ENCODE results near the gene COL4A1.

The COL4A1 gene

GRCh38 chr13:110186231-110186855 is 120.6 kb downstream of the COL4A1 start:
- FAIRE-seq: no peak

GRCh38 chr13:110185696-110186095 is 121.3 kb downstream of the COL4A1 start:
- FAIRE-seq: no peak

GRCh38 chr13:110183910-110184309 is 123.0 kb downstream of the COL4A1 start:
- FAIRE-seq: no peak

- FAIRE-seq: no peak
These were observed 124.5 kb downstream of the COL4A1 start for GRCh38 chr13:110182461-110182860.

- FAIRE-seq: no peak
These were observed 125.0 kb downstream of the COL4A1 start for GRCh38 chr13:110182003-110182402.

GRCh38 chr13:110179857-110180147 is 127.2 kb downstream of the COL4A1 start:
- FAIRE-seq: no peak

GRCh38 chr13:110179116-110179856 is 127.7 kb downstream of the COL4A1 start:
- no peak for FAIRE-seq

- no peak for FAIRE-seq
These were observed 129.2 kb downstream of the COL4A1 start for GRCh38 chr13:110177790-110178189.

GRCh38 chr13:110176431-110176830 is 130.5 kb downstream of the COL4A1 start:
- FAIRE-seq: no peak

- FAIRE-seq: no peak
These were observed 133.6 kb downstream of the COL4A1 start for GRCh38 chr13:110173247-110173818.

GRCh38 chr13:110170882-110171281 is 136.1 kb downstream of the COL4A1 start:
- FAIRE-seq: no peak

GRCh38 chr13:110170020-110170790 is 136.8 kb downstream of the COL4A1 start:
- FAIRE-seq: no peak

GRCh38 chr13:110168999-110169933 is 137.7 kb downstream of the COL4A1 start:
- no peak for FAIRE-seq

GRCh38 chr13:110166598-110166997 is 140.4 kb downstream of the COL4A1 start:
- no peak for FAIRE-seq

GRCh38 chr13:110164706-110165105 is 142.3 kb downstream of the COL4A1 start:
- FAIRE-seq: no peak

- FAIRE-seq: no peak
These were observed 143.9 kb downstream of the COL4A1 start for GRCh38 chr13:110162866-110163658.

- no peak for FAIRE-seq
These were observed 144.9 kb downstream of the COL4A1 start for GRCh38 chr13:110162053-110162452.

GRCh38 chr13:110161112-110161882 is 145.7 kb downstream of the COL4A1 start:
- FAIRE-seq: no peak

- FAIRE-seq: no peak
These were observed 148.7 kb downstream of the COL4A1 start for GRCh38 chr13:110158226-110158625.

GRCh38 chr13:110157718-110158117 is 149.2 kb downstream of the COL4A1 start:
- no peak for FAIRE-seq
